GM12891 (cell line): ENCODE results near the gene CABP7.

ENCODE experiments used
- DNase-seq: peaks from one replicate; pipeline ENCODE4 v3.0.0; 2011; ENCODE audit warnings: low spot score; ENCODE audit not compliant: insufficient read length
- FAIRE-seq: peaks from 2 replicates; lab custom pipeline; 2011; peaks lifted over from hg19 to GRCh38; lab: Jason Lieb, UNC
- PAX5 ChIP-seq: IDR thresholded peaks from 2 replicates; pipeline ENCODE4 v1.6.1; 2011; ENCODE audit warnings: low read length, moderate library complexity, mild to moderate bottlenecking; ENCODE audit not compliant: insufficient read depth, severe bottlenecking
- POLR2A ChIP-seq: IDR thresholded peaks from 2 replicates; pipeline ENCODE4 v1.6.1; 2011; ENCODE audit warnings: low read depth, low read length, control low read depth
- POLR2AphosphoS5 ChIP-seq: IDR thresholded peaks from 2 replicates; pipeline ENCODE4 v1.6.1; 2011; ENCODE audit warnings: low read depth, low read length, control low read depth
- POU2F2 ChIP-seq: IDR thresholded peaks from 2 replicates; pipeline ENCODE4 v1.6.1; 2011; ENCODE audit warnings: low read depth, mild to moderate bottlenecking, control low read depth, low read length, moderate library complexity
- SPI1 ChIP-seq: IDR thresholded peaks from 2 replicates; pipeline ENCODE4 v1.6.1; 2011; ENCODE audit warnings: low read depth, low read length, control low read depth
- TAF1 ChIP-seq: IDR thresholded peaks from 2 replicates; pipeline ENCODE4 v1.6.1; 2011; ENCODE audit warnings: low read depth, low read length, control low read depth

Gene CABP7

DNA sequence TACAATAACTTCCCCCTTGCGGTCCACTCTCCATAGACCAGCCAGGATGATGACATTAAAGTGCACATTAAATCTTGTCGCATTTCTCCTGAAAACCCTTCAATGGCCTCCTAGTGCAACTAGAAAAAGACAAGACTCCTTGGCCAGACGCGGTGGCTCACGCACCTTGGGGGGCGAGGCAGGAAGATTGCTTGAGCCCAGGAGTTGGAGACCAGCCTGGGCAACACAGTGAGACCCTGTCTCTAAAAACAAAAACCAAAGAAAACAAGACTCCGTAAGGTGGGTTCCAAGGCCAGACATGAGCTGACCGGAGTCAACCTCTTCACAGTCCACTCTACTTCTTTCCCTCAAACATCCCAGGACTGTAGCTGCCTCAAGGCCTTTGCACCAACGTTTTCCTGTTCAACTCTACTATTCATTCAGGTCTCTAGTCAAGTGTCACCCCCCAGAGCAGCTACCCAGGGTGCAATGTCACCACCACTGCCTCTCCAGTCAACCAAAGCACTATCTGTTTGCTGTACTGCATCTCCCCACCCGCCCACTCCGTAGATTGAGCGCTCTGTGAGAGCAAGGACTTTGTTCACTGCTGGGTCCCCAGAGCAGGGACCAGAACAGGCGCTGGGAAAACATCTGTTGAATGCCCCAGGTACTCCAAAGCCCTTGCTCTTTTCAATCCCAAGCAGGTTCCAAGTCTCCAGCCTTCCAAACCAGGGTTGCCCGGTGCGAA lies 46.3 kb downstream of the CABP7 start:
- TF ChIP-seq TAF1, result no peak
- no peak for TF ChIP-seq POLR2AphosphoS5
- TF ChIP-seq SPI1, result no peak
- TF ChIP-seq POU2F2, result no peak
- no peak for TF ChIP-seq POLR2A
- no peak for TF ChIP-seq PAX5
- FAIRE-seq (peak; percentile 50), DNase-seq (peak; percentile 49)

DNA sequence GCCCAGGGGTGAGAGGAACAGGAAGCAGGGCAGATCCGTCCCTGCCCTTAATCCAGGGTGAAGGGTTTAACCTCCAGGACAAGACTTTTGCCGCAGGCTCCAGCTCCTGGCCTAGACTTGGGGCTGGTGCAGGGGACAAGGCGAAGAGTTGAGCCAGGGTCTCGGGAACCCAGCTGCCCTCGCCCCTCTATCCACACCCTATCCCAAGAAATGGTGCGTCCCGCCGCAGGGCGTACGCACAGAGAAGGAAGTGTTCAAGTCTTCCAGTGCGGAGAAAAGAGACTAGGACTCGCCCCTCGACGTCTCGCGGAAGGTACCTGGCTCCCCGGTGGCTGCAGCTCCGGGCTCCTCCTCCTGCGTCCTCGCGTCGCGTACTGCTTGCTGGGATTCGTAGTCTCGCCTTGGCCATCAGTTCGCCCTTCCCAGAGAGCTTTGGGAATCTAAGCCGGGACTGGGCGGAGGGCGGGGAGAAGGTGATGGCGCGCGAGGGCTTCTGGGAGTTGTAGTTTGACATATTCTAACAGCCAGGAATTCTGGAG lies 46.9 kb downstream of the CABP7 start, which contains the start of gene ZMAT5:
Gene ZMAT5, minus strand, starts transcription at position 376 of the 539 bp plus-strand sequence. CDS start 18,463 bp downstream, outside the sequence.
- FAIRE-seq (peak; percentile 98), DNase-seq (peak; percentile 92)
- TF ChIP-seq POLR2AphosphoS5 (peak; percentile 39; the same call in 1 of the 2 replicates), POLR2A (peak; percentile 62), SPI1 (peak; percentile 20; the same call in 1 of the 2 replicates), TAF1 (peak; percentile 70), PAX5 (no peak), POU2F2 (no peak)

- FAIRE-seq, result no peak
- DNase-seq, result peak; percentile 85
- TF ChIP-seq SPI1 (no peak), POLR2AphosphoS5 (peak; percentile 82), POLR2A (peak; percentile 83), POU2F2 (no peak), TAF1 (peak; percentile 97), PAX5 (no peak)
Measured at GRCh38 chr22:29767171-29768051, 47.6 kb downstream of the CABP7 start, which contains the start of gene UQCR10. Gene UQCR10 (plus strand): TSS chr22:29767369. CDS start chr22:29767399, 30 bp downstream.

DNA sequence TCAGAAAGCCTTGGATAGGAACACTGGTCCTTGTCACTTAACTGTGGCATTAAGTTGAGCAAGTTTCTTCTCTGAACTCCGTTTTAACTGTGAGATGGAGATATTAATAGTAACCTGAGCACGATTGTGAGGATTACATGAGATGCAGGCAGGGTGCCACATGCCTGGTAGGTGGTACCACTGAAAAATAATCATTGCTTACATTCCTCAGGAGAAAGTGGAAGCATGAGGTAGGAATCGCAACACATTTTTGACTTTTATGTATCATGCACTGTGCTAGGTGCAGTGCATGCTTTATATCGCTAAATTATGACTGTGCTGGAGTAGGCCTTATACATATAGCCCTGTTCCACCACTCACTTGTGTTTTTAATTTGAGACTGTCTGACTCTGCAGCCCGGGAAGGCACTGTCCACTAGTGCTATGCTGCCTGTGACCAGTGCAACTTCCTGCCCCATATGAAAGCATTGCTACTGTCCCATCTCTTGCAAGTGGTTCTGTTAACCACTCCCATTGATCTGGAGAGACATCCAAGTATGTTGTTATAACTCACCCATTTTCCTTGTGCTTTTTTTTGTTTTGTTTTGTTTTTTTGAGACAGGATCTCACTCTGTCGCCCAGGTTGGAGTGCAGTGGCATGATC lies 48.4 kb downstream of the CABP7 start:
- TF ChIP-seq SPI1, result no peak
- no peak for TF ChIP-seq POLR2AphosphoS5
- no peak for TF ChIP-seq POLR2A
- DNase-seq, result no peak
- no peak for FAIRE-seq

DNA sequence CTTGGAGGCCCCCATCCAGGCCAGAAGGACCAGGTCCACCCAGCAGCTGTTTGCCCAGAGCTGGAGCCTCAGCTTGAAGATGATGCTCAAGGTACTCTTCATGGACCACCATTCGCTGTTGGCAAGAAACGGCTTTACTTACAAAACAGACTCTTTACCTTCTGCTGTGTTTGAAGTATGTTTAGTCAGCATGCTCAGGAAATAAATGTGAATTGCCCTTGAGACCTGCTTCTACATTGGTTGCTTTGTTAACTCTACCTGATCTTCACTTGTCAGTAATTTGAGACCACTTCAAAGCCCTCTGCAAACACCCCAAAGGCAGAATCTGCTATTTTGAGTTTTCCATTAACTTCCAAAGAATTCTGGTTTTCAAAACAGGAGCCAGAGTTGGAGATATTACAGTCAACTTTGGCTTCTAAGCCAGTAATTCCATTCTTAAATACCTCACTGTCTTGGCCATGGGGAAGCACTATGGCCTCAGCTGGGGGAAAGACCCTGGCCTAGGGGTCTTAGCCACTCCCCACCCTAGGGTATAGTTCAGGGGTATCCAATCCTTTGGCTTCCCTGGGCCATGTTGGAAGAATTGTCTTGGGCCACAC lies 50.0 kb downstream of the CABP7 start:
- DNase-seq (no peak), FAIRE-seq (no peak)
- TF ChIP-seq TAF1, result no peak
- TF ChIP-seq POLR2AphosphoS5, result no peak
- no peak for TF ChIP-seq SPI1
- TF ChIP-seq PAX5, result no peak
- no peak for TF ChIP-seq POU2F2
- TF ChIP-seq POLR2A, result no peak

- DNase-seq (no peak), FAIRE-seq (no peak)
- TF ChIP-seq POU2F2 (no peak), PAX5 (no peak), POLR2AphosphoS5 (no peak), TAF1 (no peak)
Measured at GRCh38 chr22:29772170-29772641, 52.4 kb downstream of the CABP7 start.

DNA sequence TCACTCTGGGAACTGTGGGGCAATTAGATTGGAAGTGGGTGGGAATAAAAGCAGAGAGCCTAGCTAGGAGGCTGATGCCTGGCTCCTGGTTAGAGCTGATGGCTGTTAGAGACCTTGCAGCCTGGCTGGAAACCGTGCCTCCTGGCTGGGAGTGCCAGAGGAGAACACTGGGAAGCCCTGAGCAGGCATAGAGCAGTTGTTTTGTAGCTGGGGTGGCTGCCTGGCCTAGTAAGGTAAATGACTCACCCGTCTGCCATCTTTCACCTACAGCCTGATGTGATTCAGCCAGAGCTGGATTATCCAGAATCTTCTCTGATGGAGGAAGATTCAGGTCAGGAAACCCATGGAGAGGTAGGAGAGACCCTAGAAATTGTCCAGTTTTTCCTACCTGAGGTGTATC lies 53.4 kb downstream of the CABP7 start:
- no peak for FAIRE-seq
- TF ChIP-seq POU2F2, result no peak
- no peak for TF ChIP-seq POLR2A
- no peak for TF ChIP-seq TAF1
- no peak for TF ChIP-seq PAX5
- TF ChIP-seq POLR2AphosphoS5, result no peak
- no peak for TF ChIP-seq SPI1
- no peak for DNase-seq

GRCh38 chr22:29780220-29780619 lies 60.4 kb downstream of the CABP7 start:
- FAIRE-seq, result no peak
- no peak for TF ChIP-seq SPI1
- TF ChIP-seq TAF1, result no peak
- TF ChIP-seq POLR2AphosphoS5, result no peak
- no peak for TF ChIP-seq POLR2A
- TF ChIP-seq PAX5, result no peak
- no peak for DNase-seq
